HepG2 (cell line): Measurements from ENCODE around the gene RABL6. TPM values are rescaled to one million over a fixed set of nuclear protein-coding genes. Genes with fewer than 3 reads are reported as not detected.
A peak's percentile ranks its signal among the peaks of the same experiment; 100 is the strongest.

Source experiments
- ATAC-seq: fragments of 200-7000 bp; cut with Tn5 transposase; 3 replicates; pipeline ENCODE4 v1.9.1; 2020; ENCODE audit warnings: mild to moderate bottlenecking, moderate library complexity
- Bru-seq: library from RNA; stranded (reverse); fragments of 400-500 nt; gene quantifications from one replicate; lab custom pipeline; 2021; lab: Mats Ljungman, UMichigan
- BruChase-seq, 2 experiments: library from RNA; stranded (reverse); fragments of 400-500 nt; gene quantifications; one replicate each; lab custom pipeline; 2021; lab: Mats Ljungman, UMichigan
- BruUV-seq: library from RNA; stranded (reverse); fragments of 400-500 nt; replicated peaks from 2 replicates; lab custom pipeline; 2021; lab: Mats Ljungman, UMichigan
- CTCF ChIA-PET: fragments of 300-600 bp; formaldehyde crosslinking; extraction: SDS; loops from one replicate; lab custom pipeline; 2021; ENCODE audit warnings: low total read pairs, inconsistent platforms, low intra/inter-chr PET ratio; lab: Yijun Ruan, JAX
- POLR2A ChIA-PET: fragments of 350-600 bp; sonication (Branson Sonifier 250); formaldehyde crosslinking; loops from one replicate; lab custom pipeline; 2020; ENCODE audit warnings: antibody characterized with exemption, inconsistent platforms; lab: Yijun Ruan, JAX
- DNase-seq: peaks from one replicate; pipeline ENCODE4 v3.0.0-alpha.2; 2015; ENCODE audit warnings: low spot score
- FAIRE-seq: peaks from 3 replicates; lab custom pipeline; 2011; peaks lifted over from hg19 to GRCh38; lab: Jason Lieb, UNC
- H2AFZ ChIP-seq: one replicate; pipeline ENCODE4 v1.6.1; 2011; ENCODE audit warnings: low read length, inconsistent platforms
- H3K27ac ChIP-seq: fragments of 300-600 bp; 3 replicates; pipeline ENCODE4 v1.8.0; 2011; ENCODE audit warnings: mixed run types, mild to moderate bottlenecking, mixed read lengths, low read length, inconsistent platforms; ENCODE audit not compliant: insufficient read depth; ENCODE audit errors: extremely low read length
- H3K27me3 ChIP-seq, 2 experiments: fragments of 200-600 bp in 1 of 2; 2 replicates in 1 of 2; 3 replicates in 1 of 2; pipeline versions ENCODE4 v1.6.0 to v1.8.0; 2011; ENCODE audit warnings: low read length in 2 of 2, mild to moderate bottlenecking in 2 of 2, moderate library complexity in 2 of 2, inconsistent platforms in 1 of 2; ENCODE audit not compliant: insufficient read depth in 2 of 2, control insufficient read depth in 1 of 2
- H3K36me3 ChIP-seq, 2 experiments: fragments of 200-600 bp in 1 of 2; replicated peaks in 1 of 2; 2 replicates in 1 of 2; 3 replicates in 1 of 2; pipeline versions ENCODE4 v1.5.1 to v1.8.0; 2011; ENCODE audit warnings: low read length in 2 of 2, inconsistent platforms in 1 of 2; ENCODE audit not compliant: insufficient read depth in 2 of 2, control insufficient read depth in 1 of 2
- H3K4me1 ChIP-seq: 2 replicates; pipeline ENCODE4 v1.5.1; 2012; ENCODE audit warnings: low read length, inconsistent platforms; ENCODE audit not compliant: insufficient read depth
- H3K4me2 ChIP-seq: 2 replicates; pipeline ENCODE4 v1.6.0; 2011; ENCODE audit warnings: low read depth, low read length, inconsistent platforms
- H3K4me3 ChIP-seq, 3 experiments: fragments of 200-600 bp in 1 of 3; sonication (generic), shearing (Covaris generic) in 1 of 3; replicated peaks in 1 of 3; 2 replicates each; pipeline ENCODE4 v1.5.1; 2011 to 2016; ENCODE audit warnings: low read length in 3 of 3, inconsistent platforms in 2 of 3, low read depth in 2 of 3, mild to moderate bottlenecking in 2 of 3, control low read depth in 1 of 3, mixed read lengths in 1 of 3; ENCODE audit not compliant: insufficient read depth in 1 of 3
- H3K79me2 ChIP-seq: one replicate; pipeline ENCODE4 v1.6.1; 2011; ENCODE audit warnings: low read length, inconsistent platforms; ENCODE audit not compliant: insufficient read depth
- H3K9ac ChIP-seq: 2 replicates; pipeline ENCODE4 v1.6.0; 2011; ENCODE audit warnings: mild to moderate bottlenecking, low read depth, low read length, inconsistent platforms; ENCODE audit not compliant: insufficient read depth
- H3K9me3 ChIP-seq: 2 replicates; pipeline ENCODE4 v1.5.1; 2012; ENCODE audit warnings: mild to moderate bottlenecking, low read length
- H4K20me1 ChIP-seq: 2 replicates; pipeline ENCODE4 v1.6.0; 2011; ENCODE audit warnings: inconsistent platforms, mild to moderate bottlenecking, low read length, moderate library complexity; ENCODE audit not compliant: insufficient read depth
- CHD4 ChIP-seq: fragments of 200-600 bp; sonication (generic); IDR thresholded peaks from 2 replicates; pipeline ENCODE4 v1.7.0; 2017; ENCODE audit warnings: mild to moderate bottlenecking, low read length, borderline replicate concordance
- MTF2 ChIP-seq: sonication (generic); formaldehyde crosslinking; IDR thresholded peaks from 2 replicates; pipeline ENCODE4 v1.5.0; 2020; ENCODE audit warnings: missing genetic modification reagents, borderline replicate concordance
- SOX13 ChIP-seq, 3 experiments: fragments of 450-650 bp in 1 of 3; sonication (generic) in 1 of 3; formaldehyde crosslinking in 1 of 3; IDR thresholded peaks in 2 of 3; conservative IDR thresholded peaks in 1 of 3; 2 replicates each; pipeline versions ENCODE4 v1.5.0 to v1.6.1; 2016 to 2020; ENCODE audit warnings: antibody characterized with exemption in 1 of 3, mild to moderate bottlenecking in 1 of 3, missing compliant biosample characterization in 1 of 3, missing genetic modification reagents in 1 of 3, moderate library complexity in 1 of 3
- ZFX ChIP-seq: sonication (generic); formaldehyde crosslinking; IDR thresholded peaks from 2 replicates; pipeline ENCODE4 v1.4.0; 2020; ENCODE audit warnings: mild to moderate bottlenecking, low read depth, missing genetic modification reagents, moderate library complexity
- ZMAT5 ChIP-seq: sonication (generic); formaldehyde crosslinking; IDR thresholded peaks from 2 replicates; pipeline ENCODE4 v1.5.0; 2020; ENCODE audit warnings: mild to moderate bottlenecking, low read depth, missing genetic modification reagents, borderline replicate concordance
- ZNF276 ChIP-seq: sonication (generic); formaldehyde crosslinking; IDR thresholded peaks from 2 replicates; pipeline ENCODE4 v1.4.0; 2020; ENCODE audit warnings: mild to moderate bottlenecking, low read depth, missing genetic modification reagents
- ZNF788 ChIP-seq: sonication (generic); formaldehyde crosslinking; IDR thresholded peaks from 2 replicates; pipeline ENCODE4 v1.5.0; 2020; ENCODE audit warnings: mild to moderate bottlenecking, missing genetic modification reagents, borderline replicate concordance
- WGBS: methylation state at CpG from one replicate; pipeline ENCODE4 v1.1.6; 2017; ENCODE audit warnings: low lambda C conversion rate; 5-methylcytosine and 5-hydroxymethylcytosine counted together
- in situ Hi-C: cut with HindIII; loops from 2 replicates; pipeline ENCODE4 v1.10.0; 2017; ENCODE audit warnings: low pct_unique_long_range_greater_than_20kb; ENCODE audit not compliant: extremely low pct_ligation_motif_present
- intact Hi-C: fragments of 100-400 bp; cut with micrococcal nuclease; formaldehyde crosslinking; loops from one replicate; pipeline ENCODE4 v1.10.0; 2022; ENCODE audit not compliant: unreplicated experiment
- long read RNA-seq, 2 experiments: library from RNA in 1 of 2; library from polyadenylated mRNA in 1 of 2; stranded (forward) in 1 of 2; unstranded in 1 of 2; transcript quantifications; one replicate each; pipeline ENCODE4 v2.0.0, GENCODE V29; 2019 to 2022
- polyA minus RNA-seq, 3 experiments: library from RNA; depleted of rRNA, polyadenylated mRNA; stranded (reverse); fragments of >200 nt; gene quantifications; 2 replicates each; pipeline ENCODE4 v1.2.3, GENCODE V29; 2011; ENCODE audit warnings: low replicate concordance in 1 of 3
- polyA plus RNA-seq, 8 experiments: library from polyadenylated mRNA; depleted of rRNA in 3 of 8; stranded (reverse) in 7 of 8; unstranded in 1 of 8; fragments of >200 nt; fragmentation: Illumina TruSeq in 4 of 8; extraction: Trizol in 4 of 8; gene quantifications; 2 replicates each; pipeline versions ENCODE4 v1.2.1 to v1.2.3, GENCODE V29; 2011 to 2016; ENCODE audit warnings: low read depth in 4 of 8, missing spikeins in 1 of 8, mixed read lengths in 1 of 8; ENCODE audit not compliant: insufficient read depth in 1 of 8
- total RNA-seq, 5 experiments: library from RNA; depleted of rRNA; stranded (reverse); fragments of >200 nt; fragmentation: Illumina TruSeq; extraction: Trizol; gene quantifications; 2 replicates each; pipeline ENCODE4 v1.2.3, GENCODE V29; 2016; ENCODE audit warnings: low read depth in 1 of 5

Gene RABL6, protein sequence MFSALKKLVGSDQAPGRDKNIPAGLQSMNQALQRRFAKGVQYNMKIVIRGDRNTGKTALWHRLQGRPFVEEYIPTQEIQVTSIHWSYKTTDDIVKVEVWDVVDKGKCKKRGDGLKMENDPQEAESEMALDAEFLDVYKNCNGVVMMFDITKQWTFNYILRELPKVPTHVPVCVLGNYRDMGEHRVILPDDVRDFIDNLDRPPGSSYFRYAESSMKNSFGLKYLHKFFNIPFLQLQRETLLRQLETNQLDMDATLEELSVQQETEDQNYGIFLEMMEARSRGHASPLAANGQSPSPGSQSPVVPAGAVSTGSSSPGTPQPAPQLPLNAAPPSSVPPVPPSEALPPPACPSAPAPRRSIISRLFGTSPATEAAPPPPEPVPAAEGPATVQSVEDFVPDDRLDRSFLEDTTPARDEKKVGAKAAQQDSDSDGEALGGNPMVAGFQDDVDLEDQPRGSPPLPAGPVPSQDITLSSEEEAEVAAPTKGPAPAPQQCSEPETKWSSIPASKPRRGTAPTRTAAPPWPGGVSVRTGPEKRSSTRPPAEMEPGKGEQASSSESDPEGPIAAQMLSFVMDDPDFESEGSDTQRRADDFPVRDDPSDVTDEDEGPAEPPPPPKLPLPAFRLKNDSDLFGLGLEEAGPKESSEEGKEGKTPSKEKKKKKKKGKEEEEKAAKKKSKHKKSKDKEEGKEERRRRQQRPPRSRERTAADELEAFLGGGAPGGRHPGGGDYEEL
- total RNA-seq (2016; rRNA removed; fragmentation: Illumina TruSeq; extraction: Trizol) = 66.4 and 81.5 TPM in 2 replicates
- 37.0 and 38.7 TPM in 2 replicates for total RNA-seq (2016; cell fraction: cytosol; rRNA removed; fragmentation: Illumina TruSeq; extraction: Trizol; ENCODE audit: low read depth)
- total RNA-seq (2016; cell fraction: insoluble cytoplasmic fraction; rRNA removed; fragmentation: Illumina TruSeq; extraction: Trizol) = 54.7 and 84.6 TPM in 2 replicates
- total RNA-seq (2016; cell fraction: membrane; rRNA removed; fragmentation: Illumina TruSeq; extraction: Trizol) = 88.7 and 91.1 TPM in 2 replicates
- total RNA-seq (2016; cell fraction: nucleus; rRNA removed; fragmentation: Illumina TruSeq; extraction: Trizol) = 50.3 and 58.9 TPM in 2 replicates
- 125 and 139 TPM in 2 replicates for polyA plus RNA-seq (2011; rRNA removed)
- 72.4 and 105 TPM in 2 replicates for polyA plus RNA-seq (2011; cell fraction: cytosol; rRNA removed)
- polyA plus RNA-seq (2011; cell fraction: nucleus; rRNA removed) = 222 and 282 TPM in 2 replicates
- polyA plus RNA-seq (2012) = 114 and 126 TPM in 2 replicates
- 45.2 and 45.6 TPM in 2 replicates for polyA plus RNA-seq (2016; cell fraction: cytosol; fragmentation: Illumina TruSeq; extraction: Trizol; ENCODE audit: low read depth)
- polyA plus RNA-seq (2016; cell fraction: insoluble cytoplasmic fraction; fragmentation: Illumina TruSeq; extraction: Trizol; ENCODE audit: low read depth) = 68.3 and 84.3 TPM in 2 replicates
- 80.1 and 85.2 TPM in 2 replicates for polyA plus RNA-seq (2016; cell fraction: membrane; fragmentation: Illumina TruSeq; extraction: Trizol; ENCODE audit: low read depth)
- 135 and 137 TPM in 2 replicates for polyA plus RNA-seq (2016; cell fraction: nucleus; fragmentation: Illumina TruSeq; extraction: Trizol; ENCODE audit: insufficient read depth, low read depth)
- 117 and 139 TPM in 2 replicates for polyA minus RNA-seq (2011; rRNA and poly(A)+ RNA removed; ENCODE audit: low replicate concordance)
- polyA minus RNA-seq (2011; cell fraction: cytosol; rRNA and poly(A)+ RNA removed) = 60.1 and 64.7 TPM in 2 replicates
- 67.3 and 68.4 TPM in 2 replicates for polyA minus RNA-seq (2011; cell fraction: nucleus; rRNA and poly(A)+ RNA removed)
- percentile 70 among the genes with signal in this experiment for Bru-seq, nascent RNA
- BruChase-seq, experiment 1, labeled RNA remaining after a 6-hour chase = percentile 89 among the genes with signal in this experiment
- percentile 84 among the genes with signal in this experiment for BruChase-seq, experiment 2, labeled RNA remaining after a 2-hour chase
- long read RNA-seq, experiment 1, partial matches to known transcripts = 28 of 32 reads
- long read RNA-seq, experiment 1, other reads (novel, unspliced or antisense) = 4 of 32 reads
- long read RNA-seq, experiment 2, transcript RABL6-201 (15 exons, 3,091 nt) = major isoform, 75 of 331 reads
- long read RNA-seq, experiment 2, partial matches to known transcripts = 224 of 331 reads
- long read RNA-seq, experiment 2, other reads (novel, unspliced or antisense) = 30 of 331 reads

DNA sequence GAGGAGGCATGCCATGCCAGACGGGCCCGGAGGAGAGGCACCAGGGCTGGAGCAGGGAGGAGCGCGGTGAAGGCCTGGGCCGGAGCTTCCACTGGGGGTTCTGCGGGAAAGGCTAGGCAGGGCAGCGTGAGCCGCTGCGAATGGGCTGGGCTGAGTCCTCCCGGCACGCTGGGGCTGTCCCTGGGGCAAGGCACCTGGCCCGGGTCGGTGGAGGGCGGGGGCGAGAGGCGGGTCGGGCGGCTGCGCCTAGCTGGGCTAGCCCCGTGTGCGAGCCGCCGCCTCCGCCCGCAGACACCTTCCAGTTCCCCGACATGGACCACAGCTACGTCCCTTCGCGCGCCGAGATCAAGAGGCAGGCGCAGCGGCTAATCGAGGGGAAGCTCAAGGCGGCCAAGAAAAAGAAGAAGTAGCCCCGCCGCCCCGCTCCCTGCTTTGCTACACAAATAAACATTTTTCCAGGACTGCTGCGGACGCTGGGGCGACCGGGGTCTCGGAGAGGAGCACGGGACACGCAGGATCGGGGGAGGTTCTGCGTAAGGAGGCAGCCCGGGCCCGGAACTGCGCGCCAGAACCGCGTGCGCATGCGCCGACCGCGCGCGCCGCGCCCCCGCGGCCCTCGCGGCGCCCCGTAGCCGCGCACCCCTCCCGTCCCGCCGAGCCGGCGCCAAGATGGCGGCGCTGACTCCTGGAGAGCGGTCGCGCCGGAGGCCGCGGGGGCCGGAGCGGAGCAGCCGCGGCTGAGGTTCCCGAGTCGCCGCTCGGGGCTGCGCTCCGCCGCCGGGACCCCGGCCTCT lies at the start of gene RABL6:
Gene RABL6, plus strand, starts transcription at position 668 of the 794 bp plus-strand sequence. CDS start 249 bp downstream, outside the sequence.
- FAIRE-seq = no peak
- Histone ChIP-seq H2AFZ (no peak within 1 kb of the TSS), H3K36me3 (peaks cover 2 to 7% of the 10 kb centered on the region in 2 experiments; a peak in 2 of 5 replicates), H3K4me3 (peak within 1 kb of the TSS; percentile 88 to 96 (median 92)), H3K9me3 (no peaks in the 10 kb centered on the region), H3K4me2 (peak within 1 kb of the TSS; percentile 88), H4K20me1 (no peaks in the 10 kb centered on the region; the same call in 1 of the 2 replicates), H3K27ac (peak within 1 kb of the TSS; percentile 76), H3K27me3 (no peaks in the 10 kb centered on the region), H3K79me2 (peaks cover 59% of the 10 kb centered on the region), H3K9ac (peak within 1 kb of the TSS; percentile 86), H3K4me1 (peaks cover 68% of the 10 kb centered on the region)
- TSS peak; percentile 63 for BruUV-seq
- intact Hi-C loops = no loop called here
- ChIA-PET POLR2A (interaction anchor here (1.0 to 5.0 kb wide), 8 partner anchors 7 to 248 kb away, joined by 3 to 35 read pairs (median 6); partner anchors contain the start of genes CCDC183, TMEM141 and TRAF2), CTCF (interaction anchor here (1.0 kb wide), 1 partner anchor 15 kb away, joined by 4 read pairs; no protein-coding TSS in a partner anchor)
- peak; percentile 40 for DNase-seq
- in situ Hi-C loops = no loop called here
- peak; percentile 58 for ATAC-seq
- WGBS = 0% methylated on average over 2 of the region's 96 CpGs
- TF ChIP-seq ZNF276 (CRISPR knock-in tag) (no peak), ZFX (CRISPR knock-in tag) (peak; percentile 40; the same call in 1 of the 2 replicates), SOX13 (IDR thresholded peaks at IDR 0.05) (no peak), SOX13 (CRISPR knock-in tag; conservative IDR thresholded peaks at IDR 0.05 in 1 of 2, IDR thresholded peaks at IDR 0.05 in 1 of 2) (0 out of 4 replicates have a peak, but pooled peaks of 1 of the 2 experiments have one; percentile 3), CHD4 (no peak), MTF2 (CRISPR knock-in tag) (no peak), ZNF788 (CRISPR knock-in tag) (peak; percentile 84; the same call in 1 of the 2 replicates), ZMAT5 (CRISPR knock-in tag) (no peak)
